ENCODE results near the gene GSG1L. TPM values are rescaled to one million over a fixed set of nuclear protein-coding genes. Genes with fewer than 3 reads are reported as not detected.

The GSG1L gene
- polyA plus RNA-seq, 1 donor (not counting 4 experiments of a cell fraction or from before 2014, with no cell fraction given), result not detected

DNA sequence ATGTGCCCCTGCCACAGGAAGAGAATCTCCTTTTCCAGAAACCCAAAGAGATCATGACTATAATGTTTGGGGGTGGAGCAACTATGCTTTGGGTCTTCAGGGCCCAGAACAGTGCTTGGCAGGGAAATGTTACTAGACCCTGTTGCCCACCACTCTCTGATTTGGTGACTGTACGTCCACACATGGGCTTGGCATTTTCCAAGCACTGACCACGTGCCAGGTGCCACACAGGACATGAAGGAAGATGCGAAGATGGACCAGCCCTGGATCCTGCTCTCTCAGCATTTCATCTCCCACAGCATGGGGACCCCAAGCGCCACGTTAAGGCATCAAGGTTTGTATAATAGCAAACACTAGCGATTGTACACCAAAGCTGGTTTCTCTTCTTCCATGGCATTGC lies 50.1 kb downstream of the GSG1L start:
- Histone ChIP-seq H3K27ac (ENCODE audit: control insufficient read depth, insufficient read depth, low read length) (no peak overlapping the region), H3K4me3 (ENCODE audit: control insufficient read depth in 2 of 3, extremely low read depth in 1 of 3, insufficient read depth in 2 of 3, low read depth in 1 of 3, low read length in 3 of 3) (no peak overlapping the region), H2AFZ (ENCODE audit: control insufficient read depth, low read length) (no peak overlapping the region), H3K9me3 (ENCODE audit: control insufficient read depth, low read depth, low read length) (no peaks in the 10 kb centered on the region), H4K20me1 (ENCODE audit: control insufficient read depth, extremely low read depth, insufficient read depth, low read length) (no peaks in the 10 kb centered on the region), H3K27me3 (ENCODE audit: control insufficient read depth, extremely low read depth, insufficient read depth, low read length) (peaks cover 5% of the 10 kb centered on the region), H3K36me3 (ENCODE audit: control insufficient read depth in 2 of 2, extremely low read depth in 1 of 2, insufficient read depth in 2 of 2, low read length in 2 of 2) (no peaks in the 10 kb centered on the region), H3K9me1 (ENCODE audit: control insufficient read depth, extremely low read depth, insufficient read depth, low read length) (no peaks in the 10 kb centered on the region), H3K4me2 (ENCODE audit: control insufficient read depth, extremely low read depth, insufficient read depth, low read depth, low read length) (no peak overlapping the region), H3K9ac (ENCODE audit: control insufficient read depth, extremely low read depth, insufficient read depth, low read length) (no peak overlapping the region), H3K4me1 (ENCODE audit: control insufficient read depth, extremely low read depth, insufficient read depth, low read length) (no peaks in the 10 kb centered on the region), H3K79me2 (ENCODE audit: control insufficient read depth, insufficient read depth, low read length) (no peaks in the 10 kb centered on the region)
- no peak for DNase-seq (ENCODE audit: low read depth, low spot score)
- dilution Hi-C loops (cut with MboI; ENCODE audit: extremely low pct_ligation_motif_present, low sequenced_read_pairs), result no loop called here
- TF ChIP-seq EZH2 (IDR thresholded peaks at IDR 0.05; ENCODE audit: low read length), result no peak
- TF ChIP-seq CTCF (optimal IDR thresholded peaks at IDR 0.05 in 1 of 3, IDR thresholded peaks at IDR 0.05 in 1 of 3, conservative IDR thresholded peaks at IDR 0.05 in 1 of 3; ENCODE audit: extremely low read depth in 1 of 3, insufficient read depth in 2 of 3, low read length in 3 of 3), result no peak
- no peak for FAIRE-seq

DNA sequence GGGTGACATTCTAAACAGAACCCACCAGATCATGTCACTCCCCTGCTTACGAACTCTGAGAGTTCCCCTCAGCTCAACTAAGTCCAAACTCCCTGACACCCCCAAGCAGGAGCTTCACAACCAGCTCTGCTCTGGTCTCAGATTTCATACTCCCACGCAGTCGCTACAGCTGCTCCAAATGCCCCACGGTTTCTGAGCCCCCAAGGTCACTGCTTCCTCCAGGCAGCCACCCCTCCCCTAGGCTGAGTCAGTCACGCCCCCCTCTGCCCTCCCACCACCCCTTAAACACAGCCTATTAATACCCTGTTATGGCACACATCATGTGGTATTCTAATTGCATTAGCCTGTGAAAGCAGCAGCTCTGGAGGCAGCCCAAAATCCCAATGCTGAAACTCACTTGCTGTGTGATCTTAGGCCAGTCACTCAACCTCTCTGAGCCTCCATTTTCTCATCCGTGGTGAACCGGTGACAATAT lies 51.5 kb downstream of the GSG1L start:
- TF ChIP-seq CTCF (optimal IDR thresholded peaks at IDR 0.05 in 1 of 3, IDR thresholded peaks at IDR 0.05 in 1 of 3, conservative IDR thresholded peaks at IDR 0.05 in 1 of 3; ENCODE audit: extremely low read depth in 1 of 3, insufficient read depth in 2 of 3, low read length in 3 of 3) (no peak), EZH2 (IDR thresholded peaks at IDR 0.05; ENCODE audit: low read length) (no peak)
- H3K9me3 ChIP-seq (ENCODE audit: control insufficient read depth, low read depth, low read length), result no peaks in the 10 kb centered on the region
- no peak overlapping the region for H2AFZ ChIP-seq (ENCODE audit: control insufficient read depth, low read length)
- no peak overlapping the region for H3K4me3 ChIP-seq (ENCODE audit: control insufficient read depth in 2 of 3, extremely low read depth in 1 of 3, insufficient read depth in 2 of 3, low read depth in 1 of 3, low read length in 3 of 3)
- H4K20me1 ChIP-seq (ENCODE audit: control insufficient read depth, extremely low read depth, insufficient read depth, low read length), result no peaks in the 10 kb centered on the region
- FAIRE-seq (no peak), DNase-seq (ENCODE audit: low read depth, low spot score) (no peak)
- no peaks in the 10 kb centered on the region for H3K4me1 ChIP-seq (ENCODE audit: control insufficient read depth, extremely low read depth, insufficient read depth, low read length)
- dilution Hi-C loops (cut with MboI; ENCODE audit: extremely low pct_ligation_motif_present, low sequenced_read_pairs), result no loop called here
- H3K9me1 ChIP-seq (ENCODE audit: control insufficient read depth, extremely low read depth, insufficient read depth, low read length), result no peaks in the 10 kb centered on the region
- H3K79me2 ChIP-seq (ENCODE audit: control insufficient read depth, insufficient read depth, low read length), result no peaks in the 10 kb centered on the region
- no peak overlapping the region for H3K27ac ChIP-seq (ENCODE audit: control insufficient read depth, insufficient read depth, low read length)
- peaks cover 5% of the 10 kb centered on the region for H3K27me3 ChIP-seq (ENCODE audit: control insufficient read depth, extremely low read depth, insufficient read depth, low read length)
- no peak overlapping the region for H3K9ac ChIP-seq (ENCODE audit: control insufficient read depth, extremely low read depth, insufficient read depth, low read length)
- H3K36me3 ChIP-seq (ENCODE audit: control insufficient read depth in 2 of 2, extremely low read depth in 1 of 2, insufficient read depth in 2 of 2, low read length in 2 of 2), result no peaks in the 10 kb centered on the region
- no peak overlapping the region for H3K4me2 ChIP-seq (ENCODE audit: control insufficient read depth, extremely low read depth, insufficient read depth, low read depth, low read length)

Measured in keratinocyte (primary cell).